Stomach (tissue), 9 donors: ENCODE results near the gene KBTBD12. TPM values are rescaled to one million over a fixed set of nuclear protein-coding genes. Genes with fewer than 3 reads are reported as not detected.
A peak's percentile ranks its signal among the peaks of the same experiment; 100 is the strongest.

Experiments
- DNase-seq, 2 donors: peaks; one replicate each; pipeline versions ENCODE4 v3.0.0 to v3.0.0-alpha.2; 2013 to 2019
- H3K27ac ChIP-seq, 5 donors: fragments of 200-600 bp in 4 of 5; sonication (generic) in 4 of 5; one replicate each; pipeline ENCODE4 v1.5.1; 2013 to 2019; ENCODE audit warnings: mild to moderate bottlenecking in 1 of 5, moderate library complexity in 1 of 5
- H3K27me3 ChIP-seq, 3 donors: fragments of 200-600 bp; sonication (generic); one replicate each; pipeline ENCODE4 v1.5.1; 2017 to 2019; ENCODE audit warnings: mixed run types in 1 of 3
- H3K36me3 ChIP-seq, 4 donors: fragments of 200-600 bp; sonication (generic); 1 replicate in 3 of 4; 2 replicates in 1 of 4; pipeline ENCODE4 v1.5.1; 2016 to 2019
- H3K4me1 ChIP-seq, 4 donors: fragments of 200-600 bp; sonication (generic); one replicate each; pipeline ENCODE4 v1.5.1; 2016 to 2019
- H3K4me3 ChIP-seq, 4 donors: fragments of 200-600 bp; sonication (generic) in 3 of 4; one replicate each; pipeline ENCODE4 v1.5.1; 2016 to 2019; ENCODE audit warnings: mild to moderate bottlenecking in 1 of 4
- H3K9me3 ChIP-seq, 4 donors: fragments of 200-600 bp; sonication (generic); one replicate each; pipeline ENCODE4 v1.5.1; 2016 to 2019
- CTCF ChIP-seq, 7 experiments: fragments of 450-650 bp in 4 of 7; fragments of 200-600 bp in 3 of 7; sonication (generic) in 3 of 7; IDR thresholded peaks; one replicate each; pipeline ENCODE4 v1.5.1; 2016 to 2019; ENCODE audit warnings: antibody characterized with exemption in 7 of 7, control low read depth in 2 of 7, mild to moderate bottlenecking in 1 of 7
- EP300 ChIP-seq: sonication (generic); formaldehyde crosslinking; IDR thresholded peaks from one replicate; pipeline ENCODE4 v1.6.1; 2017; ENCODE audit warnings: antibody characterized with exemption
- POLR2A ChIP-seq, 4 donors: fragments of 450-650 bp; IDR thresholded peaks; one replicate each; pipeline ENCODE4 v1.6.1; 2016; ENCODE audit warnings: antibody characterized with exemption in 4 of 4, control low read depth in 2 of 4, mild to moderate bottlenecking in 1 of 4, moderate library complexity in 1 of 4
- POLR2AphosphoS5 ChIP-seq, 3 donors: sonication (generic); formaldehyde crosslinking; IDR thresholded peaks; one replicate each; pipeline ENCODE4 v1.6.1; 2016; ENCODE audit warnings: antibody characterized with exemption in 3 of 3
- WGBS, 5 donors: extraction: QIAGEN DNeasy Blood & Tissue Kit in 3 of 5; methylation state at CpG; one replicate each; pipeline versions ENCODE4 v1.1.5 to v1.1.7; 2013 to 2018; 5-methylcytosine and 5-hydroxymethylcytosine counted together
- intact Hi-C: fragments of 100-400 bp; cut with DNase I; formaldehyde crosslinking; loops from one replicate; pipeline ENCODE4 v1.15.1; 2023; ENCODE audit warnings: low total_unique reads
- polyA plus RNA-seq, 3 donors: library from polyadenylated mRNA; stranded (reverse); fragments of 200-250 nt; gene quantifications; one replicate each; pipeline ENCODE4 v1.2.3, GENCODE V29; 2013
- total RNA-seq, 5 donors: library from RNA; depleted of rRNA; stranded (reverse); fragments of >200 nt; gene quantifications; one replicate each; pipeline versions ENCODE4 v1.1.0 to v1.2.3, GENCODE V29; 2014 to 2016
- donor health status: healthy with polysubstance abuse.
- donor health status: Bipolar disorder and iron deficiency.
- donor health status: healthy.

KBTBD12 gene
- total and polyA plus RNA-seq, 8 donors = 0.46 to 10.3 (median 1.6) TPM

DNA sequence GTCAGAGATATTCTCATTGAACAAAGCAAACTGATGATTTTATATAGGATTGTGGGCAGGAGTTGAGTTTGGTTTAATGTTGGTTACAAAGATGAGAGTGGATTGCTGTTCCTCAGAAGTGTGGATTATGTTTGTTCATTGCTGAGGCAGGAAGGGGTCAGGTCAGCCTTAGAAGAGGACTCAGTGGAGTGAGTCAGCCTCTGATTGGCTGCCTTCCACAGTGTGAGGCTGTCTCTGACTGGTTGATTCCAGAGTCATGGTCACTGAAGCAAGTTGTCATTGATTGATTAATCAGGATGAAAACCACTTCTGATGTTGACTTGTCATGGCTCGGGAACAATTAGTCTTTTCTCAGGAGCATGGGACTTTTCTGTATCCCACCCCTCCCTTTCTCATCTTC is 36.2 kb downstream of the KBTBD12 start:
- H3K9me3 ChIP-seq = no peaks in the 10 kb centered on the region
- intact Hi-C loops = no loop called here
- TF ChIP-seq EP300 (no peak), CTCF (IDR thresholded peaks at IDR 0.05) (no peak), POLR2A (IDR thresholded peaks at IDR 0.05) (no peak), POLR2AphosphoS5 (IDR thresholded peaks at IDR 0.05) (peak in 1 of 3 donors; percentile 16)
- 63 to 73% (median 64%) methylated on average over 1 of the region's 1 CpG for WGBS, 5 donors
- peaks cover 0 to 14% (median 0%) of the 10 kb centered on the region in 4 donors for H3K4me1 ChIP-seq
- H3K36me3 ChIP-seq = no peaks in the 10 kb centered on the region
- H3K27ac ChIP-seq = no peak overlapping the region
- H3K27me3 ChIP-seq = no peaks in the 10 kb centered on the region
- DNase-seq = no peak
- H3K4me3 ChIP-seq = no peak overlapping the region

GRCh38 chr3:127953091-127954035 is 38.3 kb downstream of the KBTBD12 start:
- TF ChIP-seq CTCF (IDR thresholded peaks at IDR 0.05) (no peak), EP300 (no peak), POLR2AphosphoS5 (IDR thresholded peaks at IDR 0.05) (no peak), POLR2A (IDR thresholded peaks at IDR 0.05) (no peak)
- DNase-seq = peak in 1 of 2 donors; percentile 61
- no peaks in the 10 kb centered on the region for H3K9me3 ChIP-seq
- H3K27me3 ChIP-seq = no peaks in the 10 kb centered on the region
- WGBS, 5 donors = 66 to 82% (median 73%) methylated on average over 6 of the region's 6 CpGs
- H3K4me3 ChIP-seq = no peak overlapping the region
- no peak overlapping the region for H3K27ac ChIP-seq
- no peaks in the 10 kb centered on the region for H3K36me3 ChIP-seq
- intact Hi-C loops = no loop called here
- H3K4me1 ChIP-seq = peaks cover 0 to 7% (median 0%) of the 10 kb centered on the region in 4 donors

- TF ChIP-seq POLR2AphosphoS5 (IDR thresholded peaks at IDR 0.05) = no peak
- TF ChIP-seq CTCF (IDR thresholded peaks at IDR 0.05) = no peak
- no peak for DNase-seq
- Histone ChIP-seq H3K4me3 (no peak overlapping the region), H3K27ac (peak overlapping the region in 1 of 5 donors; percentile 3), H3K27me3 (no peaks in the 10 kb centered on the region), H3K9me3 (no peaks in the 10 kb centered on the region), H3K4me1 (peaks cover 0 to 8% (median 3%) of the 10 kb centered on the region in 4 donors), H3K36me3 (no peaks in the 10 kb centered on the region)
- intact Hi-C loops = no loop called here
- WGBS, 5 donors = 46 to 60% (median 54%) methylated on average over 6 of the region's 6 CpGs
Measured at GRCh38 chr3:127954640-127955039, 39.6 kb downstream of the KBTBD12 start.

- H3K4me1 ChIP-seq = peaks cover 0 to 19% (median 6%) of the 10 kb centered on the region in 4 donors
- H3K4me3 ChIP-seq = no peak overlapping the region
- no peak for TF ChIP-seq EP300
- no peak for TF ChIP-seq POLR2A (IDR thresholded peaks at IDR 0.05)
- TF ChIP-seq POLR2AphosphoS5 (IDR thresholded peaks at IDR 0.05) = no peak
- TF ChIP-seq CTCF (IDR thresholded peaks at IDR 0.05) = no peak
- intact Hi-C loops = no loop called here
- no peaks in the 10 kb centered on the region for H3K36me3 ChIP-seq
- H3K9me3 ChIP-seq = no peaks in the 10 kb centered on the region
- H3K27me3 ChIP-seq = no peaks in the 10 kb centered on the region
- H3K27ac ChIP-seq = no peak overlapping the region
- DNase-seq = no peak
Measured at GRCh38 chr3:127955728-127956127, 40.7 kb downstream of the KBTBD12 start.
